ENCODE results near the gene PTPRN2.

Gene PTPRN2

DNA sequence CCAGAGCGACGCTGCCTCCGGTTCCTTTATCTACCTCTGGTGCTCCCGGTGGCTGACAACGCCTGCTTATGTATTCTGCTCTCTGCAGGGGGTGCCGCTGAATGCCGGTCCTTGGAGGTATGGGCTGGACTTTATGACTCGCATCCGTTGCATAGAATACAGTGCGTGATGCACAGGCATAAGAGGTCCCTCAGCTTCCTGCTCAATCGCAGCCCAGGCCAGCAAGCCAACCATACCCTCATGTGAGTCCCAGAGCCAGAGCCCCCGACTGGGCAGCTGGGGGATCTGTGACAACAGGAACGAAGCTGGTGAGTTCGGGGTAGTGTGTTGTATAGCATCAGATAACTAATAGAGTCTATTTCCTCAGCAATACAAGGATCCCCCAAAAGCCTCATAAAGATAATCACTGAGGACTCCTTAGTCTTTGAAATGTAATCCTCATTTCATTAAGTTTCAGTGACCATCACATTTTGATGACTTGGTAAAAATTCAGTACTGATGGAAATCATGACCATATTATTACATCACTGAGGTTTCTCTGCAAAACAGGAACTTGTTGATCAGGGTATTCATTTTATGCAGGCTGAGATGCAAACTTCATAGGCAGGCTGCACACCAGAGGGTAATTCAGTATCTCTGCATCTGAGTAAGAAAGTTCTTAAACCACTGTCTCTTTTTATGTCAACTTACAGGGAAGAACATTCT is 607.8 kb downstream of the PTPRN2 start:
- TF ChIP-seq MYC (IDR thresholded peaks at IDR 0.05; ENCODE audit: low read depth, low read length) (no peak), POLR2A (IDR thresholded peaks at IDR 0.05; ENCODE audit: extremely low read depth, insufficient read length) (no peak), MAX (IDR thresholded peaks at IDR 0.05; ENCODE audit: low read depth, low read length) (no peak), CTCF (IDR thresholded peaks at IDR 0.05; ENCODE audit: low read depth, low read length) (no peak)
- H3K4me3 ChIP-seq (ENCODE audit: low read depth, low read length): no peak overlapping the region
- peak; percentile 47 for DNase-seq (ENCODE audit: low read depth)

- no peak overlapping the region for H3K4me3 ChIP-seq (ENCODE audit: low read depth, low read length)
- DNase-seq (ENCODE audit: low read depth): no peak
- TF ChIP-seq POLR2A (IDR thresholded peaks at IDR 0.05; ENCODE audit: extremely low read depth, insufficient read length) (no peak), MYC (IDR thresholded peaks at IDR 0.05; ENCODE audit: low read depth, low read length) (no peak), CTCF (IDR thresholded peaks at IDR 0.05; ENCODE audit: low read depth, low read length) (no peak), MAX (IDR thresholded peaks at IDR 0.05; ENCODE audit: low read depth, low read length) (no peak)
Measured at GRCh38 chr7:157978766-157979165, 608.9 kb downstream of the PTPRN2 start.

DNA sequence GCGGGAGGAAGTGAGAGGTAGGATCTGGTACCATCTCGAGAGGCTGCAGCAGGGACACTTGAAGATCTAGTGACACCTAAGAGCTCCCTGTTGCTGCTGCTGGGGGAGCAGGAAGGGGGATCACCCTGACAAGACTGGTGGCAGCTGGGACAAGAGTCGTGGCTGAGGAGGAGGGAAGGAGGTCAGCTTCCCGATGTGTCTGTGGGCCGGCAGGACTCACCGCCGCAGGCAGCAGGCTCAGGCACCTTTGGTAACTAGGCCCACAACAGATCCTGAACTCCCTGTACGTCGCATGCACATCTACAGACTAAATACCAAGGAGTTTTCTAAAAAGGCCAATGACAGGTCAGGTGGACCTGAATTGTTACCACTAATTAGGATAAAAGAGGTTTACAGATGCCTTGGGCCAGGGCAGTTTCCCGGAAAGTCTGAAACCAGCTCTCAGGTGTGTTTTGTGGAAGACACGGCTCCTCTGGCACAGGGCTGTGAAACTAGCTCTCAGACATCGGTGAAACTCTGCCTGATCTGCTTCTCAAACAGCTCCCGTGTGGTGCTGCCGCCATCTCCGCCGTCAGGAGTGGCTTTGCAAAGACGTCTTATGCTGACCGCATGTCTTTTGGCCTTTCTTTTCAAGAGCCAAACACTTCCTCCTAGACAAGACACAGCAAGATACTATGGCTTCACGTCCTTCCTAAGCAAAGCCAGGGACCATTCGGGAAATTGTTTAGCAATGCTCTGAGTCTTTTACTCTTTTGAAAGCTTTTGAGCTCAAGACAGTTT is 609.7 kb downstream of the PTPRN2 start:
- no peak for TF ChIP-seq POLR2A (IDR thresholded peaks at IDR 0.05; ENCODE audit: extremely low read depth, insufficient read length)
- TF ChIP-seq MAX (IDR thresholded peaks at IDR 0.05; ENCODE audit: low read depth, low read length): no peak
- TF ChIP-seq CTCF (IDR thresholded peaks at IDR 0.05; ENCODE audit: low read depth, low read length): no peak
- TF ChIP-seq MYC (IDR thresholded peaks at IDR 0.05; ENCODE audit: low read depth, low read length): no peak
- DNase-seq (ENCODE audit: low read depth): no peak
- H3K4me3 ChIP-seq (ENCODE audit: low read depth, low read length): no peak overlapping the region

- H3K4me3 ChIP-seq (ENCODE audit: low read depth, low read length): no peak overlapping the region
- TF ChIP-seq MYC (IDR thresholded peaks at IDR 0.05; ENCODE audit: low read depth, low read length): no peak
- TF ChIP-seq POLR2A (IDR thresholded peaks at IDR 0.05; ENCODE audit: extremely low read depth, insufficient read length): no peak
- no peak for TF ChIP-seq MAX (IDR thresholded peaks at IDR 0.05; ENCODE audit: low read depth, low read length)
- no peak for TF ChIP-seq CTCF (IDR thresholded peaks at IDR 0.05; ENCODE audit: low read depth, low read length)
- DNase-seq (ENCODE audit: low read depth): no peak
Measured at GRCh38 chr7:157977306-157977705, 610.3 kb downstream of the PTPRN2 start.

- DNase-seq (ENCODE audit: low read depth): no peak
- TF ChIP-seq MYC (IDR thresholded peaks at IDR 0.05; ENCODE audit: low read depth, low read length): no peak
- TF ChIP-seq POLR2A (IDR thresholded peaks at IDR 0.05; ENCODE audit: extremely low read depth, insufficient read length): no peak
- TF ChIP-seq MAX (IDR thresholded peaks at IDR 0.05; ENCODE audit: low read depth, low read length): no peak
- no peak overlapping the region for H3K4me3 ChIP-seq (ENCODE audit: low read depth, low read length)
Measured at GRCh38 chr7:157976406-157976805, 611.2 kb downstream of the PTPRN2 start.
